ENCODE data around the gene PPIE. TPM values are rescaled to one million over a fixed set of nuclear protein-coding genes. Genes with fewer than 3 reads are reported as not detected.
A peak's percentile ranks its signal among the peaks of the same experiment; 100 is the strongest.

PPIE gene
- total RNA-seq, 2 experiments from 2014 or later: 54.5 to 71.9 TPM

GRCh38 chr1:39751595-39751994, 12.9 kb downstream of the PPIE start:
- intact Hi-C loops (cut with micrococcal nuclease; ENCODE audit: unreplicated experiment): no loop called here
- no peak for TF ChIP-seq EZH2phosphoT487 (IDR thresholded peaks at IDR 0.05; ENCODE audit: borderline replicate concordance, low read depth, low read length)
- no peak for TF ChIP-seq CTCF (conservative IDR thresholded peaks at IDR 0.05; ENCODE audit: low read length)
- ChIA-PET CTCF (ENCODE audit: unreplicated experiment) (no interaction called here), POLR2A (no interaction called here)
- no peak for DNase-seq (ENCODE audit: low spot score)
- Histone ChIP-seq H3K79me2 (ENCODE audit: insufficient read depth, low read depth, low read length) (no peaks in the 10 kb centered on the region), H3K36me3 (ENCODE audit: insufficient read depth, low read length) (peaks cover 100% of the 10 kb centered on the region), H3K9me3 (ENCODE audit: low read length) (no peaks in the 10 kb centered on the region), H2AFZ (ENCODE audit: low read length) (no peak overlapping the region), H4K20me1 (ENCODE audit: insufficient read depth, low read length) (no peaks in the 10 kb centered on the region; the same call in 1 of the 2 replicates), H3K4me2 (ENCODE audit: low read length) (no peak overlapping the region), H3K27ac (ENCODE audit: low read depth, low read length, poor library complexity, severe bottlenecking) (no peak overlapping the region), H3K9me2 (ENCODE audit: insufficient read depth, low read length) (no peaks in the 10 kb centered on the region), H3K4me1 (ENCODE audit: insufficient read depth, low read length, poor library complexity, severe bottlenecking) (no peaks in the 10 kb centered on the region), H3K4me3 (ENCODE audit: low read depth, low read length, poor library complexity, severe bottlenecking) (no peak overlapping the region)
- BruUV-seq (replicated peaks): no TSS peak

GRCh38 chr1:39752703-39753102, 14.0 kb downstream of the PPIE start:
- BruUV-seq (replicated peaks): no TSS peak
- no peaks in the 10 kb centered on the region for H3K4me1 ChIP-seq (ENCODE audit: insufficient read depth, low read length, poor library complexity, severe bottlenecking)
- H3K79me2 ChIP-seq (ENCODE audit: insufficient read depth, low read depth, low read length): no peaks in the 10 kb centered on the region
- peaks cover 100% of the 10 kb centered on the region for H3K36me3 ChIP-seq (ENCODE audit: insufficient read depth, low read length)
- no peak for DNase-seq (ENCODE audit: low spot score)
- ChIA-PET POLR2A (interaction anchor here (0.6 kb wide), 1 partner anchor 219 kb away, joined by 3 read pairs; no protein-coding TSS in a partner anchor), CTCF (ENCODE audit: unreplicated experiment) (no interaction called here)
- no peak overlapping the region for H3K27ac ChIP-seq (ENCODE audit: low read depth, low read length, poor library complexity, severe bottlenecking)
- H3K9me2 ChIP-seq (ENCODE audit: insufficient read depth, low read length): no peaks in the 10 kb centered on the region
- no peaks in the 10 kb centered on the region; the same call in 1 of the 2 replicates for H4K20me1 ChIP-seq (ENCODE audit: insufficient read depth, low read length)
- H2AFZ ChIP-seq (ENCODE audit: low read length): no peak overlapping the region
- no peak overlapping the region for H3K4me2 ChIP-seq (ENCODE audit: low read length)
- H3K9me3 ChIP-seq (ENCODE audit: low read length): no peaks in the 10 kb centered on the region
- no peak overlapping the region for H3K4me3 ChIP-seq (ENCODE audit: low read depth, low read length, poor library complexity, severe bottlenecking)
- TF ChIP-seq CTCF (conservative IDR thresholded peaks at IDR 0.05; ENCODE audit: low read length) (no peak), EZH2phosphoT487 (IDR thresholded peaks at IDR 0.05; ENCODE audit: borderline replicate concordance, low read depth, low read length) (no peak)
- intact Hi-C loops (cut with micrococcal nuclease; ENCODE audit: unreplicated experiment): no loop called here

GRCh38 chr1:39753132-39754025, 14.7 kb downstream of the PPIE start:
- POLR2A ChIA-PET: interaction anchor here (0.6 kb wide), 1 partner anchor 219 kb away, joined by 3 read pairs; no protein-coding TSS in a partner anchor
- CTCF ChIA-PET (ENCODE audit: unreplicated experiment): no interaction called here
- Histone ChIP-seq H2AFZ (ENCODE audit: low read length) (no peak overlapping the region), H3K79me2 (ENCODE audit: insufficient read depth, low read depth, low read length) (no peaks in the 10 kb centered on the region), H3K27ac (ENCODE audit: low read depth, low read length, poor library complexity, severe bottlenecking) (no peak overlapping the region), H3K4me2 (ENCODE audit: low read length) (no peak overlapping the region), H4K20me1 (ENCODE audit: insufficient read depth, low read length) (no peaks in the 10 kb centered on the region; the same call in 1 of the 2 replicates), H3K4me1 (ENCODE audit: insufficient read depth, low read length, poor library complexity, severe bottlenecking) (no peaks in the 10 kb centered on the region), H3K9me3 (ENCODE audit: low read length) (no peaks in the 10 kb centered on the region), H3K9me2 (ENCODE audit: insufficient read depth, low read length) (no peaks in the 10 kb centered on the region), H3K36me3 (ENCODE audit: insufficient read depth, low read length) (peaks cover 100% of the 10 kb centered on the region), H3K4me3 (ENCODE audit: low read depth, low read length, poor library complexity, severe bottlenecking) (no peak overlapping the region)
- BruUV-seq (replicated peaks): TSS peak; percentile 52
- intact Hi-C loops (cut with micrococcal nuclease; ENCODE audit: unreplicated experiment): no loop called here
- TF ChIP-seq EZH2phosphoT487 (IDR thresholded peaks at IDR 0.05; ENCODE audit: borderline replicate concordance, low read depth, low read length) (no peak), CTCF (conservative IDR thresholded peaks at IDR 0.05; ENCODE audit: low read length) (no peak)
- DNase-seq (ENCODE audit: low spot score): no peak
